AG04449 (cell line): ENCODE results near the gene CARD11.

Source experiments
- CTCF ChIA-PET: fragments of 350-600 bp; formaldehyde crosslinking; extraction: SDS; loops from one replicate; lab custom pipeline; 2021; ENCODE audit warnings: antibody characterized with exemption; lab: Yijun Ruan, JAX
- POLR2A ChIA-PET: fragments of 400-600, 350-600 bp; formaldehyde crosslinking; extraction: SDS; loops from one replicate; lab custom pipeline; 2020; ENCODE audit warnings: antibody characterized with exemption, inconsistent platforms; lab: Yijun Ruan, JAX
- DNase-seq: peaks from one replicate; pipeline ENCODE4 v3.0.0-alpha.2; 2010; ENCODE audit warnings: low read depth, low spot score
- H3K4me3 ChIP-seq: 2 replicates; pipeline ENCODE4 v1.5.1; 2011; ENCODE audit warnings: low read depth, mild to moderate bottlenecking, control low read depth, low read length
- CTCF ChIP-seq: IDR thresholded peaks from one replicate; pipeline ENCODE4 v1.5.1; 2011; ENCODE audit warnings: mild to moderate bottlenecking, moderate library complexity, low read length, control low read depth, inconsistent platforms; ENCODE audit not compliant: insufficient read depth; ENCODE audit errors: missing control alignments

The CARD11 gene

GRCh38 chr7:3043544-3044371 lies at the start of gene CARD11:
Gene CARD11, minus strand, starts transcription at chr7:3043867. Its CDS starts 85,361 bp downstream, at chr7:2958506.
- CTCF ChIA-PET, result no interaction called here
- POLR2A ChIA-PET, result no interaction called here
- no peak for DNase-seq

GRCh38 chr7:3092468-3092867 lies 48.8 kb upstream of the CARD11 start:
- H3K4me3 ChIP-seq, result no peak overlapping the region
- DNase-seq, result no peak
- ChIA-PET POLR2A (no interaction called here), CTCF (no interaction called here)
- TF ChIP-seq CTCF, result no peak

More at GRCh38 chr7:3043544-3044371, at the start of gene CARD11:
- no peak for TF ChIP-seq CTCF
- H3K4me3 ChIP-seq, result no peak within 1 kb of the TSS

DNA sequence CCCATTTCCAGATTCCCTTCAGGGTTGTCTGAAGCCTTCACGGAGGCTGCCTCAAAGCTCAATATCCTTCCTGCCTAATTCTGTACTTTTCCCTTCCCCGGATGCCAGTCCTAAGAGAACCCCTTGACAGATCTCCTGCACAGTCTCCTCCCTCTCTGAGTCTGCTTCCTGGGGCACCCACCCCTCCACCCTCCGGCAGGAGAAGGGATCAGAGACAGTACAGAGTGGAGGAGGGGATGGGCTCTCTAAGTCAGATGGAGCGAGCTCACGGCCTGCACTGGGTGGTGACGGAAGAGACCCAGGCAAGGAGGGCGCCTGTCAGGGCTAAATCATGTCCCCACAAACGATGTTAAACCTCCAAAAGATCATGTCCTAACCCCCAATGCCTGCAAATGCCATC lies 48.0 kb upstream of the CARD11 start:
- ChIA-PET CTCF (no interaction called here), POLR2A (no interaction called here)
- H3K4me3 ChIP-seq, result no peak overlapping the region
- DNase-seq, result no peak
- no peak for TF ChIP-seq CTCF

DNA sequence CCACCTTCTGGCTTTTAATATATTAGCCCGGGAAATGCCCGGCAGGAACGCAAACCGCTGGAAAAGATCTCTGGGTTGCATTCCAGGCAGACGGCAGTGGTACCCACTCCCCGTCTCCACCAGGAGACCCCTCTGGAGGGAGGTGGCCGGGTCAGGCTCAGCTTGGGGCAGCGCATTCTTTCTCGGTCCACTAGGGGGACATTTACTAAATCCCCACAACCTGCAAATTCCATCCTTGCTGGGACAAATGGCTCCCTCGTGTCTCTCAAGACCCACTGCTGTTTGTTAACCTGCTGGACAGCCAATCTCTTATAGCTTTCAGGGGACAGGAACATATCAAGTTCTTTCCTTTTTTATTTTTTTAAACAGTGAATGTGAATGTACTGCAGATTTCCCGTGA lies 45.8 kb upstream of the CARD11 start:
- TF ChIP-seq CTCF, result no peak
- H3K4me3 ChIP-seq, result no peak overlapping the region
- POLR2A ChIA-PET, result no interaction called here
- DNase-seq, result no peak
- CTCF ChIA-PET, result no interaction called here

DNA sequence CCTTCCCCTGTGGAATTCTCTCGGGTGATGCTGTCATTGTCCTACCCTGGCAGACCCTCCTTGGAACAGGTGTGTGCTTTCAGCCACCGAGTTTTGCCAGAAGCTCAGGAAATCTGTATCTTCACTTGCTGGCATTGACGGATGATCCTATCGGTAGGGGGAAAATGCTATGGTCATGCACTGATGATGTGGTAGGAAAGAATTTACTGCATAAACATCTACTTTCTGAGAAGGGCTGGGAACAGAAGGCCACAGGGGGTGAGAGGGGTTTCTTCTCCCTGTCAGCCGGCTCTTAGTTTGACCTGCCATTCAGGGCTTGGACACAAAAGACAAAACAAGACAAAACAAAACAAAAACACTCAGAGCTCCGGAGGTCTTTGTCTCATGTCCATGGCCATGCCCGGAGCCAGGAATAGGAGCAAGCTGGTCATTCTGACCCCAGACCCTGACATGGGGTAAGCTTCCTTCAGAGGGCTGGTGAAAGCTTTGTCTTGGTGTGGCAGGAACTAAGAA lies 43.6 kb upstream of the CARD11 start:
- CTCF ChIA-PET, result no interaction called here
- DNase-seq, result no peak

More for the DNA sequence above, 43.6 kb upstream of the CARD11 start:
- no peak for TF ChIP-seq CTCF
- H3K4me3 ChIP-seq, result no peak overlapping the region
- POLR2A ChIA-PET, result no interaction called here
